ENCODE data around the gene CTSW.
"Not testable (repeated sequence)": the region's sequence is repeated elsewhere in the genome, so short reads cannot be mapped to it uniquely, and the experiment has no call there.

The CTSW gene

GRCh38 chr11:65847746-65848145 is 31.9 kb upstream of the CTSW start:
- Histone ChIP-seq H3K4me3 (no peak overlapping the region), H3K27ac (no peak overlapping the region)
- no peak for TF ChIP-seq CTCF (IDR thresholded peaks at IDR 0.05)
- no peak for DNase-seq (ENCODE audit: low spot score)

- not testable (repeated sequence) for H3K4me3 ChIP-seq; H3K27ac ChIP-seq; DNase-seq (ENCODE audit: low spot score)
Observed at GRCh38 chr11:65848693-65849092, 30.9 kb upstream of the CTSW start.

DNA sequence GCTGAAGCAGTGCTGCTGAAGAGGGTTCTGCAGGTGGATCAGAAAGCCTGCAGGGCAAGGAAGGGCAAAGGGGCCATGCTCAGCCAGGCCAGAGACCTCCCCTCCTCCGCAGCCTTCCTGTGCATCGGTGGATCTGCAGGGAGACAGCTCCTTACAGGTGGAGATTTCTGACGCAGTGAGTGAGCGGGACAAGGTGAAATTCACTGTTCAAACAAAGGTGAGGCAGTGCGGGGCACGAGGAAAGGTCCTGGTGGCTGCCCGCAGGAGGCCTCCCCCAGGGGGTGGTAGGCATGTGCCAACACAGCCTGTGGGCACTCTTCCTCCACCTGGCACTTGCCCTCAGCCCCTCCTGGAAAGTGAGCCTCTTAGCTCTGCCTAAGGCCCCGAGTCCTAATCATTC is 30.3 kb upstream of the CTSW start:
- DNase-seq (ENCODE audit: low spot score): no peak
- TF ChIP-seq CTCF (IDR thresholded peaks at IDR 0.05): no peak
- H3K4me3 ChIP-seq: no peak overlapping the region
- H3K27ac ChIP-seq: no peak overlapping the region

DNA sequence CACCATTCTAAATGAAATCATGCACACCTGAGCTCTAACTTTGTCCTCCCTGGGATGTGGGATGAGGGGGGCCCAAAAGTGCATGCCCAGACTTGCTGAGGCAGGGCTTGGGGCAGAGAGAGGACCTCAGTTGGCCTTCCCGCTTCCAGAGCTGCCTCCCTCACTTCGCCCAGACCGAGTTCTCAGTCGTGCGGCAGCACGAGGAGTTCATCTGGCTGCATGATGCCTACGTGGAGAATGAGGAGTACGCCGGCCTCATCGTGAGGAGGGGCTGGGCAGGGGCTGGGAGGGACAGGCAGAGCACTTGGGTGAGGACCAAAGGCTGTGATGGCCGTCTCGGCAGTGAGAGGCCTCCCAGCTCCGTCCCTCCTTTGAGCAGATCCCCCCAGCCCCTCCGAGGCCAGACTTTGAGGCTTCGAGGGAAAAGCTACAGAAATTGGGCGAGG is 29.8 kb upstream of the CTSW start:
- no peak overlapping the region for H3K27ac ChIP-seq
- H3K4me3 ChIP-seq: no peak overlapping the region
- DNase-seq (ENCODE audit: low spot score): no peak
- TF ChIP-seq CTCF (IDR thresholded peaks at IDR 0.05): no peak

DNA sequence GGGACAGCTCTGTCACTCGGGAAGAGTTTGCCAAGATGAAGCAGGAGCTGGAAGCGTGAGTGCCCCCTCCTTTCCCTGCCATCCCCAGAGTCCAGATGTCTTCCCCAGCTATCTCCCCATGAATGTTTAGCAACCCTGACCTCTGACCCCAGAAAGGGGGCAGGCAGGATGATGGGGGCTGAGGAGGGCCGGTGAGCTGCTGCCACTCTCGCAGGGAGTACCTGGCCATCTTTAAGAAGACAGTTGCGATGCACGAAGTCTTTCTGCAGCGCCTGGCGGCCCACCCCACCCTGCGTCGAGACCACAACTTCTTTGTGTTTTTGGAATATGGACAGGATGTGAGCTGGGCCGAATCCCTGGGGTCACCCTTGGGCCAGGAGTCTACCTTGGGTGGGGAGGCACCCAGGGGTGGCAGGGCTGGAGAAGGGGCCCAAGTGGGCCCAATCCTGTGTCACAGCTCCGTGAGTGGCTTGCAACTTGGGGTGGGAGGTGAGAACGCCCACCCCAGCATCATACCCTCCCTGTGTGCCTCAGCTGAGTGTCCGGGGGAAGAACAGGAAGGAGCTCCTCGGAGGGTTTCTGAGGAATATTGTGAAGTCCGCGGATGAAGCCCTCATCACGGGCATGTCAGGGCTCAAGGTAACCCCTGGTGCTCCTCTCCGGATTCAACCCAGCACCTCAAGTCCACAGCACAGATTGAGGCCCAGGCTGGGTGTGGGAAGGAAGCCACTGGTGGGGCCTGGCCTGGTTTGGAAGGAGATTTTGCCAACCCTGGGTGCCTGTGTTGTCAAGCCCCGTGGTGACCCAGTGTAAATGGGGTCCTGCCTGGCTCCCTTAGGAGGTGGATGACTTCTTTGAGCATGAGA is 29.2 kb upstream of the CTSW start:
- no peak for DNase-seq (ENCODE audit: low spot score)
- Histone ChIP-seq H3K4me3 (no peak overlapping the region), H3K27ac (no peak overlapping the region)
- TF ChIP-seq CTCF (IDR thresholded peaks at IDR 0.05): no peak

GRCh38 chr11:65851083-65851579 is 28.5 kb upstream of the CTSW start:
- no peak for DNase-seq (ENCODE audit: low spot score)
- Histone ChIP-seq H3K4me3 (no peak overlapping the region), H3K27ac (no peak overlapping the region)
- TF ChIP-seq CTCF (IDR thresholded peaks at IDR 0.05): no peak

DNA sequence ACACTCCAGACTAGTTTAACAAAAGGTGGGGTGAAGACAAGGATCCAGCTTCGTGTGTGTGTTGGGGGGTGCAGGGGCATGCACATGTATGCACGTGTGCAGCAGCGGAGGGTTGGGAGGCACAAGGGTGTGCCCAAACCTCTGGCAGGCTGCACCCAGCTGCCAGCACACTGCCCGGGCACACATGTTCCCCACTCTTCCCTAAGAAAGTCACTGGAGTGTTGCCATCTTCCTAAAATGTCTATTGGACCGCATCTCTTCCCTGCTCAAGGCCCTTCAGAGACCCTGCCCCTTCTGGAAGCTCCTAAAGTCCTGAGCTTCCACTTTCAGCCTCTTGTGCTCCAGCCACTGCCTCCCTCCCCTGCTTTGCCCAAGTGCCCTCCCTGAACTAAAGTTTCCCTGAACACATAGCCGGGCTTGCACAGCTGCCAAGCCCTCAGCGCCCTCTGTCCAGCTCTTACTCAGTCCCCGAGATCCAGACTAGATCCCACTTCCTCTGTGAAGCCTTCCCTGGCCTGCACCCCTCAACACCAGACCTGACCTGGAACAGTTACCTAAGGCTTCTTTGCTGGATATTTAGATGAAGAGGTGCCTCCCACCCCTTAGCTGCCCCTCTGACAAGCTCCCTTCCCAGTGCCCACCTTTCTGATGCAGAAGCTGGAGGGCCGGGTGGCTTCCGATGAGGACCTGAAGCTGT is 27.7 kb upstream of the CTSW start:
- no peak for TF ChIP-seq CTCF (IDR thresholded peaks at IDR 0.05)
- Histone ChIP-seq H3K27ac (no peak overlapping the region), H3K4me3 (no peak overlapping the region)
- no peak for DNase-seq (ENCODE audit: low spot score)

Data from coronary artery (tissue), 2 donors.